ENCODE measurements around the gene SLC38A8. TPM values are rescaled to one million over a fixed set of nuclear protein-coding genes. Genes with fewer than 3 reads are reported as not detected.

The SLC38A8 gene
- polyA plus RNA-seq, 1 experiment: not detected

GRCh38 chr16:84054271-84054670, 11.7 kb upstream of the SLC38A8 start:
- no peak overlapping the region for H3K4me3 ChIP-seq (ENCODE audit: low read depth, low read length)
- POLR2A ChIA-PET: no interaction called here
- no peaks in the 10 kb centered on the region; the same call in 1 of the 2 replicates for H3K9me3 ChIP-seq (ENCODE audit: control insufficient read depth, insufficient read depth, low read length)
- no peaks in the 10 kb centered on the region for H3K27me3 ChIP-seq (ENCODE audit: control insufficient read depth, insufficient read depth, low read length)
- no peak overlapping the region for H3K27ac ChIP-seq (ENCODE audit: low read depth, low read length)
- TF ChIP-seq CTCF (IDR thresholded peaks at IDR 0.05; ENCODE audit: low read depth, low read length): no peak
- CTCF ChIA-PET: interaction anchor here (2.0 to 5.1 kb wide), 2 partner anchors 9 to 11 kb away, joined by 14 to 33 read pairs; no protein-coding TSS in a partner anchor
- no peak for DNase-seq (ENCODE audit: low read depth, low spot score)

- no peak overlapping the region for H3K4me3 ChIP-seq (ENCODE audit: low read depth, low read length)
- POLR2A ChIA-PET: no interaction called here
- TF ChIP-seq CTCF (IDR thresholded peaks at IDR 0.05; ENCODE audit: low read depth, low read length): no peak
- CTCF ChIA-PET: interaction anchor here (0.5 to 5.1 kb wide), 3 partner anchors 10 to 39 kb away, joined by 5 to 33 read pairs (median 14); no protein-coding TSS in a partner anchor
- no peaks in the 10 kb centered on the region; the same call in 1 of the 2 replicates for H3K9me3 ChIP-seq (ENCODE audit: control insufficient read depth, insufficient read depth, low read length)
- no peak overlapping the region for H3K27ac ChIP-seq (ENCODE audit: low read depth, low read length)
- DNase-seq (ENCODE audit: low read depth, low spot score): no peak
- H3K27me3 ChIP-seq (ENCODE audit: control insufficient read depth, insufficient read depth, low read length): no peaks in the 10 kb centered on the region
Observed at GRCh38 chr16:84053237-84053636, 10.6 kb upstream of the SLC38A8 start.

- no peak overlapping the region for H3K27ac ChIP-seq (ENCODE audit: low read depth, low read length)
- no peaks in the 10 kb centered on the region for H3K27me3 ChIP-seq (ENCODE audit: control insufficient read depth, insufficient read depth, low read length)
- TF ChIP-seq CTCF (IDR thresholded peaks at IDR 0.05; ENCODE audit: low read depth, low read length): no peak
- DNase-seq (ENCODE audit: low read depth, low spot score): no peak
- CTCF ChIA-PET: interaction anchor here (2.2 kb wide), 1 partner anchor 13 kb away, joined by 7 read pairs; no protein-coding TSS in a partner anchor
- H3K9me3 ChIP-seq (ENCODE audit: control insufficient read depth, insufficient read depth, low read length): no peaks in the 10 kb centered on the region; the same call in 1 of the 2 replicates
- no peak overlapping the region for H3K4me3 ChIP-seq (ENCODE audit: low read depth, low read length)
- POLR2A ChIA-PET: no interaction called here
Observed at GRCh38 chr16:84052071-84052622, 9.6 kb upstream of the SLC38A8 start.

GRCh38 chr16:84050316-84050715, 7.7 kb upstream of the SLC38A8 start:
- H3K27ac ChIP-seq (ENCODE audit: low read depth, low read length): no peak overlapping the region
- no peaks in the 10 kb centered on the region; the same call in 1 of the 2 replicates for H3K9me3 ChIP-seq (ENCODE audit: control insufficient read depth, insufficient read depth, low read length)
- no peak overlapping the region for H3K4me3 ChIP-seq (ENCODE audit: low read depth, low read length)
- CTCF ChIA-PET: interaction anchor here (2.2 kb wide), 1 partner anchor 15 kb away, joined by 7 read pairs; no protein-coding TSS in a partner anchor
- H3K27me3 ChIP-seq (ENCODE audit: control insufficient read depth, insufficient read depth, low read length): peaks cover 2% of the 10 kb centered on the region
- TF ChIP-seq CTCF (IDR thresholded peaks at IDR 0.05; ENCODE audit: low read depth, low read length): no peak
- no peak for DNase-seq (ENCODE audit: low read depth, low spot score)
- POLR2A ChIA-PET: no interaction called here

- ChIA-PET POLR2A (no interaction called here), CTCF (interaction anchor here (1.5 kb wide), 1 partner anchor 13 kb away, joined by 3 read pairs; no protein-coding TSS in a partner anchor)
- H3K9me3 ChIP-seq (ENCODE audit: control insufficient read depth, insufficient read depth, low read length): no peaks in the 10 kb centered on the region; the same call in 1 of the 2 replicates
- H3K27ac ChIP-seq (ENCODE audit: low read depth, low read length): no peak overlapping the region
- TF ChIP-seq CTCF (IDR thresholded peaks at IDR 0.05; ENCODE audit: low read depth, low read length): no peak
- no peak for DNase-seq (ENCODE audit: low read depth, low spot score)
- H3K4me3 ChIP-seq (ENCODE audit: low read depth, low read length): no peak overlapping the region
- peaks cover 8% of the 10 kb centered on the region for H3K27me3 ChIP-seq (ENCODE audit: control insufficient read depth, insufficient read depth, low read length)
Observed at GRCh38 chr16:84049403-84050060, 6.9 kb upstream of the SLC38A8 start.

Measured in AG04450 (cell line).